ENCODE results near the gene SPARCL1.

Gene SPARCL1

DNA sequence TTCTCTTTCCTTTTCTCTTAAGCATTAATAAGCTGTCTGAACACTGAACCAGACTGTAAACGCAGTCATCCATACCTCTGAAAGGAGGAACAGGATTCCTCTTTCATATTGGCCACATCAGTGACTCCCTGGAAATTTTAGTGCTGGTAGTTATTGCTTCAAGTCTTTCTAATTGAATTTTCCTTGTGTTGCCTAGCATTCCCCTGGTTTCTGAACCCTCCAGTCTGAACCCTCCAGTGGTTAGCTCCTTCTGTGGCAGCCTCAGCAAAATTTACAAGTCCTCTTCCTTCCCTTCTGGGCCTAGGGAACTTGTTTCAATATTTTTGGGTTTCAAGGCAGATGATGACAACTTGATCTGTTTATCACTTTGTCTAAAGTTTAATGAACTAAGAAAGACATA is 7.9 kb downstream of the SPARCL1 start:
- Histone ChIP-seq H3K14ac (ENCODE audit: low read length) (no peak overlapping the region), H2BK5ac (ENCODE audit: low read depth, low read length, poor library complexity) (no peak overlapping the region), H4K12ac (ENCODE audit: low read depth, low read length) (no peak overlapping the region), H3K79me2 (ENCODE audit: control insufficient read depth, insufficient read depth, low read length, poor library complexity) (no peaks in the 10 kb centered on the region), H3K4me2 (ENCODE audit: low read length) (no peak overlapping the region), H3K9me3 (ENCODE audit: insufficient read depth, low read depth, low read length) (no peaks in the 10 kb centered on the region), H3K9ac (ENCODE audit: low read length) (no peak overlapping the region), H3K4me1 (ENCODE audit: control insufficient read depth in 1 of 2, insufficient read depth in 2 of 2, low read length in 2 of 2) (no peaks in the 10 kb centered on the region), H3K79me1 (ENCODE audit: low read length) (no peaks in the 10 kb centered on the region), H4K8ac (ENCODE audit: low read depth, low read length) (no peak overlapping the region), H2BK12ac (ENCODE audit: low read length) (no peak overlapping the region), H4K91ac (ENCODE audit: low read depth, low read length) (no peak overlapping the region), H2AK5ac (ENCODE audit: low read length) (no peak overlapping the region), H3K27me3 (ENCODE audit: insufficient read depth, low read length) (no peaks in the 10 kb centered on the region), H3K4ac (ENCODE audit: low read depth, low read length) (no peak overlapping the region), H3K4me3 (ENCODE audit: low read depth, low read length) (no peak overlapping the region), H3K18ac (ENCODE audit: low read length) (no peak overlapping the region), H2AFZ (ENCODE audit: insufficient read depth, low read length, poor library complexity) (no peak overlapping the region), H2BK120ac (ENCODE audit: insufficient read depth, low read length, poor library complexity) (peak overlapping the region; percentile 24), H3K27ac (ENCODE audit: low read depth, low read length) (no peak overlapping the region), H3K36me3 (ENCODE audit: control insufficient read depth in 1 of 2, insufficient read depth in 2 of 2, low read length in 2 of 2) (no peaks in the 10 kb centered on the region), H3K23ac (ENCODE audit: low read length) (no peak overlapping the region)
- DNase-seq = no peak
- WGBS (ENCODE audit: extremely low coverage, insufficient coverage, insufficient read length) = no CpG with 5 or more reads among the region's 1 CpG

DNA sequence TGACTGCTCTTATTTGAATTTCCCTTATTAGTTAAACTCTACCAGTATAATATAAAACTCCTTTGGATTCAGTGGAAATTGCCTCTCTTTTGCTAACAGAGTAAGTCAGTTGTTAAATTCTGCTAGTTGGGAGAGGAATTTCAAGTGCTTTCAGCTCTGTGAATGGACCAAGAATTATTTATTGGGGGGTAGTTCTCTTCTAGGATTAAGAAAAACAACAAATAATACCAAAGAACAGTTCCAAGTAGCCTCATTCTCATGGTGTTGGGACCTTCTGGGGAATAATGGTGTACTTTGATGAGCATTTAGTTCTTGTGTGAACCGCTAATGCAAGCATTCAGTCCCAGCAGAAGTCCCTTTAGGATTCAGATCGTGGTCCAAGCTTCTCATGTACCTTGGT is 11.6 kb downstream of the SPARCL1 start:
- no peak overlapping the region for H3K4me2 ChIP-seq (ENCODE audit: low read length)
- no peaks in the 10 kb centered on the region for H3K36me3 ChIP-seq (ENCODE audit: control insufficient read depth in 1 of 2, insufficient read depth in 2 of 2, low read length in 2 of 2)
- no peak overlapping the region for H3K4ac ChIP-seq (ENCODE audit: low read depth, low read length)
- H3K4me3 ChIP-seq (ENCODE audit: low read depth, low read length) = no peak overlapping the region
- no peak overlapping the region for H4K8ac ChIP-seq (ENCODE audit: low read depth, low read length)
- no peak overlapping the region for H2AFZ ChIP-seq (ENCODE audit: insufficient read depth, low read length, poor library complexity)
- H3K79me2 ChIP-seq (ENCODE audit: control insufficient read depth, insufficient read depth, low read length, poor library complexity) = no peaks in the 10 kb centered on the region
- no peak overlapping the region for H4K12ac ChIP-seq (ENCODE audit: low read depth, low read length)
- no peak overlapping the region for H2BK12ac ChIP-seq (ENCODE audit: low read length)
- H3K79me1 ChIP-seq (ENCODE audit: low read length) = no peaks in the 10 kb centered on the region
- WGBS (ENCODE audit: extremely low coverage, insufficient coverage, insufficient read length) = no CpG with 5 or more reads among the region's 2 CpGs
- no peak overlapping the region for H2BK120ac ChIP-seq (ENCODE audit: insufficient read depth, low read length, poor library complexity)
- H3K14ac ChIP-seq (ENCODE audit: low read length) = no peak overlapping the region
- no peaks in the 10 kb centered on the region for H3K4me1 ChIP-seq (ENCODE audit: control insufficient read depth in 1 of 2, insufficient read depth in 2 of 2, low read length in 2 of 2)
- H3K18ac ChIP-seq (ENCODE audit: low read length) = no peak overlapping the region
- no peak overlapping the region for H3K23ac ChIP-seq (ENCODE audit: low read length)
- no peak overlapping the region for H2AK5ac ChIP-seq (ENCODE audit: low read length)
- no peaks in the 10 kb centered on the region for H3K27me3 ChIP-seq (ENCODE audit: insufficient read depth, low read length)
- no peak overlapping the region for H3K9ac ChIP-seq (ENCODE audit: low read length)
- H2BK5ac ChIP-seq (ENCODE audit: low read depth, low read length, poor library complexity) = no peak overlapping the region
- H4K91ac ChIP-seq (ENCODE audit: low read depth, low read length) = no peak overlapping the region
- no peaks in the 10 kb centered on the region for H3K9me3 ChIP-seq (ENCODE audit: insufficient read depth, low read depth, low read length)
- no peak overlapping the region for H3K27ac ChIP-seq (ENCODE audit: low read depth, low read length)
- no peak for DNase-seq

DNA sequence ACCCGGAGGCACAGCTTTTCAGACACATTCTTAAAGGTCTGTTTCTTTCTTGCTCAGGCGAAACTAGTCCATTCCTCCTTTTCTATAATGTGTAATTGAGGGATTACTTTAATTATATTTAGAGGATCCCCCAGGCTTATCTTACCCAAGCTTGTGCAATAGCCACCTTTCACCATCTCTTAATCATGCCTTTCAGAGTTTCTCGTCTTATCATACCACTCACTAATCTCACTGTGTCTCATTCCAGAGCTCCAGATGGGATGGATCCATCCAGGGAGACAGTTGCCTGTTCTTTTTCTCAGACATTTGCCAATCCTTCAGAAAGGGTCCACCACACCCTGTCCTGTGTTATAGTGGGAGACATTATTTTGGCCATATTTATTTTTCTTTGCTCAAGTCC is 12.5 kb downstream of the SPARCL1 start:
- no peak overlapping the region for H2AFZ ChIP-seq (ENCODE audit: insufficient read depth, low read length, poor library complexity)

DNA sequence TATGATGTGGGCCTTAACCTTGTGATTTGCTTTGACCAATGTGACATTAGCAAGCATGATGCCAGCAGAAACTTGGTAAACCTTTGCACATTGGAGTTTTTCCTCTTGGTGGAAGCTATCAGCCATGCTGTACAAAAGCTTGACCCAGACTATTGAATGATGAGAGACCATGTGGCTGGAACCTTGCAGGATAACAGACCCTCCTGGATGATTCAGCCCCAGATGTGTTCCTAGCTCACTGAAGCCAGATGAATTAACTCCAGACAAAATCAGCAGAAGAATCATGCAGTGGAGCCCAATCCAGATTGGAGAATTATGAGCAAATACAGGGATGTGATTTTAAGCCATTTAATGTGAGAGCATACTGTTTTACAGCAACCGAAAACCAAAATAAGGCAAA is 16.8 kb downstream of the SPARCL1 start:
- WGBS (ENCODE audit: extremely low coverage, insufficient coverage, insufficient read length) = no CpG with 5 or more reads among the region's 1 CpG

More for the DNA sequence above, 12.5 kb downstream of the SPARCL1 start:
- Histone ChIP-seq H4K12ac (ENCODE audit: low read depth, low read length) (no peak overlapping the region), H2AK5ac (ENCODE audit: low read length) (no peak overlapping the region), H3K4me2 (ENCODE audit: low read length) (no peak overlapping the region), H3K79me2 (ENCODE audit: control insufficient read depth, insufficient read depth, low read length, poor library complexity) (no peaks in the 10 kb centered on the region), H3K4ac (ENCODE audit: low read depth, low read length) (no peak overlapping the region), H3K9ac (ENCODE audit: low read length) (no peak overlapping the region), H3K18ac (ENCODE audit: low read length) (no peak overlapping the region), H4K91ac (ENCODE audit: low read depth, low read length) (no peak overlapping the region), H3K36me3 (ENCODE audit: control insufficient read depth in 1 of 2, insufficient read depth in 2 of 2, low read length in 2 of 2) (no peaks in the 10 kb centered on the region), H3K79me1 (ENCODE audit: low read length) (no peaks in the 10 kb centered on the region), H3K14ac (ENCODE audit: low read length) (no peak overlapping the region), H2BK5ac (ENCODE audit: low read depth, low read length, poor library complexity) (no peak overlapping the region), H3K27ac (ENCODE audit: low read depth, low read length) (no peak overlapping the region), H3K4me1 (ENCODE audit: control insufficient read depth in 1 of 2, insufficient read depth in 2 of 2, low read length in 2 of 2) (no peaks in the 10 kb centered on the region), H2BK120ac (ENCODE audit: insufficient read depth, low read length, poor library complexity) (no peak overlapping the region), H3K23ac (ENCODE audit: low read length) (no peak overlapping the region), H4K8ac (ENCODE audit: low read depth, low read length) (no peak overlapping the region), H3K9me3 (ENCODE audit: insufficient read depth, low read depth, low read length) (no peaks in the 10 kb centered on the region), H3K27me3 (ENCODE audit: insufficient read depth, low read length) (no peaks in the 10 kb centered on the region), H3K4me3 (ENCODE audit: low read depth, low read length) (no peak overlapping the region), H2BK12ac (ENCODE audit: low read length) (no peak overlapping the region)
- WGBS (ENCODE audit: extremely low coverage, insufficient coverage, insufficient read length) = no CpG with 5 or more reads among the region's 3 CpGs
- DNase-seq = no peak

More for the DNA sequence above, 16.8 kb downstream of the SPARCL1 start:
- H2AK5ac ChIP-seq (ENCODE audit: low read length) = no peak overlapping the region
- no peak overlapping the region for H2BK120ac ChIP-seq (ENCODE audit: insufficient read depth, low read length, poor library complexity)
- no peak overlapping the region for H3K4me3 ChIP-seq (ENCODE audit: low read depth, low read length)
- no peak overlapping the region for H3K4ac ChIP-seq (ENCODE audit: low read depth, low read length)
- H3K4me2 ChIP-seq (ENCODE audit: low read length) = no peak overlapping the region
- H3K27ac ChIP-seq (ENCODE audit: low read depth, low read length) = no peak overlapping the region
- H2BK12ac ChIP-seq (ENCODE audit: low read length) = no peak overlapping the region
- H3K79me2 ChIP-seq (ENCODE audit: control insufficient read depth, insufficient read depth, low read length, poor library complexity) = no peaks in the 10 kb centered on the region
- H3K27me3 ChIP-seq (ENCODE audit: insufficient read depth, low read length) = no peaks in the 10 kb centered on the region
- H3K14ac ChIP-seq (ENCODE audit: low read length) = no peak overlapping the region
- H4K12ac ChIP-seq (ENCODE audit: low read depth, low read length) = no peak overlapping the region
- H2BK5ac ChIP-seq (ENCODE audit: low read depth, low read length, poor library complexity) = no peak overlapping the region
- H4K8ac ChIP-seq (ENCODE audit: low read depth, low read length) = no peak overlapping the region
- H3K9me3 ChIP-seq (ENCODE audit: insufficient read depth, low read depth, low read length) = no peaks in the 10 kb centered on the region
- H4K91ac ChIP-seq (ENCODE audit: low read depth, low read length) = no peak overlapping the region
- H3K18ac ChIP-seq (ENCODE audit: low read length) = no peak overlapping the region
- DNase-seq = no peak
- no peaks in the 10 kb centered on the region for H3K4me1 ChIP-seq (ENCODE audit: control insufficient read depth in 1 of 2, insufficient read depth in 2 of 2, low read length in 2 of 2)
- H3K36me3 ChIP-seq (ENCODE audit: control insufficient read depth in 1 of 2, insufficient read depth in 2 of 2, low read length in 2 of 2) = no peaks in the 10 kb centered on the region
- no peak overlapping the region for H2AFZ ChIP-seq (ENCODE audit: insufficient read depth, low read length, poor library complexity)
- H3K9ac ChIP-seq (ENCODE audit: low read length) = no peak overlapping the region
- H3K79me1 ChIP-seq (ENCODE audit: low read length) = no peaks in the 10 kb centered on the region
- H3K23ac ChIP-seq (ENCODE audit: low read length) = no peak overlapping the region

Data from trophoblast cell (in vitro differentiated cells and primary cell).